B cell (primary cell): ENCODE results near the gene EAPP. TPM values are rescaled to one million over a fixed set of nuclear protein-coding genes. Genes with fewer than 3 reads are reported as not detected.
A peak's percentile ranks its signal among the peaks of the same experiment; 100 is the strongest.

Experiments used
- ATAC-seq: fragments of 200-7000 bp; cut with Tn5 transposase; one replicate; pipeline ENCODE4 v1.10.0; 2021; ENCODE audit warnings: low read depth, mild to moderate bottlenecking, moderate number of reproducible peaks, moderate library complexity
- CTCF ChIA-PET: fragments of 350-600 bp; sonication (Branson Sonifier 250); formaldehyde crosslinking; loops from one replicate; lab custom pipeline; 2021; ENCODE audit warnings: antibody characterized with exemption, inconsistent platforms; lab: Charles Lee
- POLR2A ChIA-PET: fragments of 350-600 bp; sonication (Branson Sonifier 250); formaldehyde crosslinking; loops from one replicate; lab custom pipeline; 2021; ENCODE audit warnings: antibody characterized with exemption; lab: Charles Lee
- DNase-seq: peaks from one replicate; pipeline ENCODE4 v3.0.0; 2013
- H2AFZ ChIP-seq: 2 replicates; pipeline ENCODE4 v1.6.1; 2012; ENCODE audit warnings: mild to moderate bottlenecking, low read depth, low read length; ENCODE audit not compliant: insufficient read depth, poor library complexity, severe bottlenecking
- H3K27ac ChIP-seq, 2 donors: 1 replicate in 1 of 2; 2 replicates in 1 of 2; pipeline ENCODE4 v1.5.1; 2012 to 2013; ENCODE audit warnings: low read length in 2 of 2, mild to moderate bottlenecking in 2 of 2, moderate library complexity in 1 of 2
- H3K27me3 ChIP-seq, 4 experiments: fragments of 200-600 bp in 1 of 4; sonication (generic) in 1 of 4; replicated peaks in 1 of 4; 1 replicate in 2 of 4; 2 replicates in 2 of 4; pipeline versions ENCODE4 v1.6.1 to v1.7.0; 2013 to 2016; ENCODE audit warnings: low read length in 3 of 4, mild to moderate bottlenecking in 2 of 4, mixed read lengths in 1 of 4, moderate library complexity in 1 of 4; ENCODE audit not compliant: insufficient read depth in 4 of 4, control insufficient read depth in 3 of 4; ENCODE audit errors: control extremely low read depth in 1 of 4
- H3K36me3 ChIP-seq, 2 experiments: replicated peaks in 1 of 2; 1 replicate in 1 of 2; 2 replicates in 1 of 2; pipeline versions ENCODE4 v1.6.1 to v1.7.1; 2013; ENCODE audit warnings: low read length in 1 of 2; ENCODE audit not compliant: insufficient read depth in 2 of 2, control insufficient read depth in 1 of 2; ENCODE audit errors: control extremely low read depth in 1 of 2, extremely low read depth in 1 of 2
- H3K4me1 ChIP-seq, 2 donors: fragments of 200-600 bp in 1 of 2; sonication (generic) in 1 of 2; 1 replicate in 1 of 2; 2 replicates in 1 of 2; pipeline versions ENCODE4 v1.5.1 to v1.6.1; 2013 to 2017; ENCODE audit warnings: low read length in 2 of 2; ENCODE audit not compliant: control insufficient read depth in 2 of 2, insufficient read depth in 2 of 2
- H3K4me2 ChIP-seq: replicated peaks from 2 replicates; pipeline ENCODE3; 2012; ENCODE audit warnings: mild to moderate bottlenecking, low read depth, low read length; ENCODE audit not compliant: poor library complexity, severe bottlenecking
- H3K4me3 ChIP-seq, 5 experiments: fragments of 200-600 bp in 1 of 5; sonication (generic) in 1 of 5; 1 replicate in 3 of 5; 2 replicates in 2 of 5; pipeline versions ENCODE4 v1.5.1 to v1.7.0; 2011 to 2016; ENCODE audit warnings: low read length in 4 of 5, mild to moderate bottlenecking in 4 of 5, low read depth in 2 of 5, control low read depth in 1 of 5, moderate library complexity in 1 of 5; ENCODE audit not compliant: insufficient read depth in 1 of 5; ENCODE audit errors: control extremely low read depth in 1 of 5, extremely low read depth in 1 of 5
- H3K79me2 ChIP-seq: fragments of 200-600 bp; sonication (generic); one replicate; pipeline ENCODE4 v1.6.0; 2016; ENCODE audit warnings: low read length; ENCODE audit not compliant: control insufficient read depth, insufficient read depth
- H3K9ac ChIP-seq: fragments of 200-600 bp; sonication (generic); 2 replicates; pipeline ENCODE4 v1.6.1; 2017; ENCODE audit warnings: mild to moderate bottlenecking, low read length, moderate library complexity
- H3K9me3 ChIP-seq, 3 donors: one replicate each; pipeline versions ENCODE4 v1.6.1 to v1.7.1; 2013; ENCODE audit warnings: low read length in 2 of 3; ENCODE audit not compliant: control insufficient read depth in 2 of 3, insufficient read depth in 1 of 3; ENCODE audit errors: control extremely low read depth in 1 of 3
- H4K20me1 ChIP-seq: 2 replicates; pipeline ENCODE4 v1.6.0; 2012; ENCODE audit warnings: mild to moderate bottlenecking, low read length; ENCODE audit not compliant: insufficient read depth, control insufficient read depth, poor library complexity, severe bottlenecking
- H3K27ac Mint-ChIP-seq: one replicate; pipeline ENCODE4 v1.8.0; 2021; ENCODE audit warnings: mixed read lengths
- H3K27me3 Mint-ChIP-seq: one replicate; pipeline ENCODE4 v1.8.0; 2021; ENCODE audit warnings: mixed read lengths
- H3K4me1 Mint-ChIP-seq: one replicate; pipeline ENCODE4 v1.8.0; 2021; ENCODE audit warnings: mixed read lengths
- H3K4me3 Mint-ChIP-seq: one replicate; pipeline ENCODE4 v1.8.0; 2021; ENCODE audit warnings: mixed read lengths
- H3K9me3 Mint-ChIP-seq: one replicate; pipeline ENCODE4 v1.8.0; 2022; ENCODE audit warnings: mixed read lengths; ENCODE audit not compliant: insufficient read depth
- EZH2 ChIP-seq: IDR thresholded peaks from 2 replicates; pipeline ENCODE4 v1.6.1; 2012; ENCODE audit warnings: borderline replicate concordance, low read depth, mild to moderate bottlenecking, moderate library complexity, low read length; ENCODE audit not compliant: insufficient read depth, poor library complexity, severe bottlenecking
- WGBS: methylation state at CpG from one replicate; pipeline ENCODE4 v1.1.5; 2013; ENCODE audit warnings: missing lambda C conversion rate; ENCODE audit not compliant: insufficient coverage; 5-methylcytosine and 5-hydroxymethylcytosine counted together
- intact Hi-C: fragments of 100-400 bp; cut with micrococcal nuclease; formaldehyde crosslinking; loops from one replicate; pipeline ENCODE4 v1.10.0; 2022
- polyA plus RNA-seq: library from polyadenylated mRNA; depleted of rRNA; stranded (reverse); fragments of >200 nt; gene quantifications from 2 replicates; pipeline ENCODE4 v1.2.3, GENCODE V29; 2012
- total RNA-seq, 2 donors: library from RNA; stranded (reverse); fragments of 120-200 nt in 1 of 2; gene quantifications; 1 replicate in 1 of 2; 2 replicates in 1 of 2; pipeline versions ENCODE4 v1.2.3 to v1.2.4, GENCODE V29; 2013 to 2022
- TF ChIP-seq, protein P1 (sequence below): fragments of 200-600 bp; IDR thresholded peaks from one replicate; pipeline ENCODE4 v1.8.0; 2022; ENCODE audit warnings: antibody characterized with exemption, mild to moderate bottlenecking

The EAPP gene
- total and polyA plus RNA-seq, 2 donors (not counting 1 experiment from before 2014, with no cell fraction given), result 36.2 to 58.0 TPM

DNA sequence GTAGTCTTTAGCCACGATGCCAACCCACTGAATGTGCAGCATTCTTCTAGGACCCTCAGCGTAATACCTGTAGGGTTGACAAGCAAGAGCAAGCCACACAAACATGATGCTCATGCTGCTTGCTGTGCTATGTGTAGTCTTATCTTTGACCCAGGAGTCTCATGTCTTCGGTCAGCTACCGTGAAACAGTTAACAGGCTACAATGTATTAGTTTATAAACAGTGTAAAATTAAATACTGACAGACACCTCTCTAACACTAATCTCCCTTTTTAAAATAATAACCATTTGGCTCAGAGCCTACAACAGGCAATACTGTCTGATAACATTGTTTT is 1.9 kb downstream of the EAPP start:
- WGBS, result 100% methylated on average over 2 of the region's 4 CpGs
- ChIA-PET POLR2A (interaction anchor here (0.5 to 0.6 kb wide), 3 partner anchors 9 to 868 kb away, joined by 3 read pairs; no protein-coding TSS in a partner anchor), CTCF (interaction anchor here (0.5 to 1.9 kb wide), 2 partner anchors 28 to 206 kb away, joined by 5 to 6 read pairs; no protein-coding TSS in a partner anchor)
- intact Hi-C loops, result loop anchor here (5.0 kb wide), 7 partner anchors 75 to 1290 kb away; partner anchors contain the start of genes BRMS1L, FAM177A1, NFKBIA and PPP2R3C
- Histone ChIP-seq H3K27me3 (no peaks in the 10 kb centered on the region), H3K4me3 (no peak overlapping the region), H3K27ac (peak overlapping the region in 1 of 2 donors; percentile 28), H3K36me3 (peaks cover 6 to 36% of the 10 kb centered on the region in 2 experiments), H3K9ac (no peak overlapping the region), H3K79me2 (peaks cover 34% of the 10 kb centered on the region), H3K4me1 (peaks cover 18 to 24% of the 10 kb centered on the region in 2 donors), H3K4me2 (peak overlapping the region; percentile 4), H3K9me3 (no peaks in the 10 kb centered on the region), H2AFZ (no peak overlapping the region), H4K20me1 (peaks cover 14% of the 10 kb centered on the region)
- Mint-ChIP-seq H3K9me3 (no peaks in the 10 kb centered on the region), H3K4me3 (peak overlapping the region; percentile 32), H3K27ac (no peak overlapping the region), H3K4me1 (peaks cover 27% of the 10 kb centered on the region), H3K27me3 (no peaks in the 10 kb centered on the region)
- TF ChIP-seq, protein P1, sequence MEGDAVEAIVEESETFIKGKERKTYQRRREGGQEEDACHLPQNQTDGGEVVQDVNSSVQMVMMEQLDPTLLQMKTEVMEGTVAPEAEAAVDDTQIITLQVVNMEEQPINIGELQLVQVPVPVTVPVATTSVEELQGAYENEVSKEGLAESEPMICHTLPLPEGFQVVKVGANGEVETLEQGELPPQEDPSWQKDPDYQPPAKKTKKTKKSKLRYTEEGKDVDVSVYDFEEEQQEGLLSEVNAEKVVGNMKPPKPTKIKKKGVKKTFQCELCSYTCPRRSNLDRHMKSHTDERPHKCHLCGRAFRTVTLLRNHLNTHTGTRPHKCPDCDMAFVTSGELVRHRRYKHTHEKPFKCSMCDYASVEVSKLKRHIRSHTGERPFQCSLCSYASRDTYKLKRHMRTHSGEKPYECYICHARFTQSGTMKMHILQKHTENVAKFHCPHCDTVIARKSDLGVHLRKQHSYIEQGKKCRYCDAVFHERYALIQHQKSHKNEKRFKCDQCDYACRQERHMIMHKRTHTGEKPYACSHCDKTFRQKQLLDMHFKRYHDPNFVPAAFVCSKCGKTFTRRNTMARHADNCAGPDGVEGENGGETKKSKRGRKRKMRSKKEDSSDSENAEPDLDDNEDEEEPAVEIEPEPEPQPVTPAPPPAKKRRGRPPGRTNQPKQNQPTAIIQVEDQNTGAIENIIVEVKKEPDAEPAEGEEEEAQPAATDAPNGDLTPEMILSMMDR, result no peak
- TF ChIP-seq EZH2, result no peak
- ATAC-seq, result no peak
- DNase-seq, result no peak

DNA sequence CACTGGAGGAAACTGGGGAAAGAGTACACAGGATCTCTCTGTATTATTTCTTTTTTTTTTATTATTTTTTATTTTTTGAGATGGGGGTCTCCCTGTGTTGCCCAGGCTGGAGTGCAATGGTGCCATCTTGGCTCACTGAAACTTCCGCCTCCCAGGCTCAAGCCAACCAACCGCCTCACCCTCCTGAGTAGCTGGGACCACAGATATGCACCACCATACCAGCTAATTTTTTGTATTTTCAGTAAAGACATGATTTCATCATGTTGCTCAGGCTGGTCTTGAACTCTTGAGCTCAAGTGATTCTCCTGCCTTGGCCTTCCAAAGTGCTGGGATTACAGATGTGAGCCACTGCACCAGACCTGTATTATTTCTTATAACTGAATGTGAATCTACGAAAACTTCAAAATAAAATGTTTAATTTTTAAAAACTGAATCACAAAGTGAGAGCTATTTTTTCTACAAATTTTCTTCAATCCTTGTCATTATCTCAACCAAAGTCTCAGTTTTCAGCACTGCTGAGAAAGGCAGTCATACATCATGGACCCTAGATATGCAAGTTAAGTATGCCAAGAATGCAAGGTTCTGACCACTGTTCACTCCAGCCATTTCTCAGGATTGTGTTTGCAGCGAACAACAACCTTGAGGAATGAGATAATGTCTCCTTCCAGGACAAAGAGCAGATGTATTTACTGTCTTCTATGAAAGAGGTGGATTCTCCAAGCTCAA is 2.4 kb downstream of the EAPP start:
- ChIA-PET CTCF (interaction anchor here (0.5 to 1.9 kb wide), 2 partner anchors 27 to 205 kb away, joined by 5 to 6 read pairs; no protein-coding TSS in a partner anchor), POLR2A (interaction anchor here (0.5 to 0.6 kb wide), 2 partner anchors 9 to 303 kb away, joined by 3 read pairs; no protein-coding TSS in a partner anchor)
- no CpG with 5 or more reads among the region's 4 CpGs for whole genome bisulfite sequencing
- no peak overlapping the region for H2AFZ ChIP-seq
- Mint-ChIP-seq H3K4me1 (peaks cover 27% of the 10 kb centered on the region), H3K9me3 (no peaks in the 10 kb centered on the region), H3K4me3 (peak overlapping the region; percentile 32), H3K27ac (no peak overlapping the region), H3K27me3 (no peaks in the 10 kb centered on the region)
- H3K27me3 ChIP-seq, result no peaks in the 10 kb centered on the region
- H3K4me2 ChIP-seq, result peak overlapping the region; percentile 4
- ATAC-seq (no peak), DNase-seq (no peak)
- no peak overlapping the region for H3K9ac ChIP-seq
- intact Hi-C loops, result loop anchor here (5.0 kb wide), 7 partner anchors 75 to 1290 kb away; partner anchors contain the start of genes BRMS1L, FAM177A1, NFKBIA and PPP2R3C
- H3K36me3 ChIP-seq, result peaks cover 6 to 41% of the 10 kb centered on the region in 2 experiments
- H3K4me1 ChIP-seq, result peaks cover 18 to 24% of the 10 kb centered on the region in 2 donors
- no peaks in the 10 kb centered on the region for H3K9me3 ChIP-seq
- H4K20me1 ChIP-seq, result peaks cover 14% of the 10 kb centered on the region
- TF ChIP-seq, protein P1, result no peak
- TF ChIP-seq EZH2, result no peak
- peaks cover 36% of the 10 kb centered on the region for H3K79me2 ChIP-seq
- H3K4me3 ChIP-seq, result no peak overlapping the region
- H3K27ac ChIP-seq, result peak overlapping the region in 1 of 2 donors; percentile 28
